ENCODE data around the gene MYO5B.

- no peak for TF ChIP-seq POLR2A (IDR thresholded peaks at IDR 0.05)
- TF ChIP-seq CTCF (IDR thresholded peaks at IDR 0.05), result no peak
Observed at GRCh38 chr18:50071397-50071796, 123.5 kb downstream of the MYO5B start.

Measured in Peyer's patch (tissue), 4 donors.